GM15510 (cell line): Measurements from ENCODE around the gene CHERP.

ENCODE experiments used
- POLR2A ChIP-seq: IDR thresholded peaks from 3 replicates; pipeline ENCODE4 v1.6.1; 2011; ENCODE audit warnings: borderline replicate concordance; ENCODE audit not compliant: insufficient read length; ENCODE audit errors: extremely low read depth

The CHERP gene

GRCh38 chr19:16477311-16477710, 64.9 kb downstream of the CHERP start:
- no peak for TF ChIP-seq POLR2A

GRCh38 chr19:16476401-16476800, 65.8 kb downstream of the CHERP start:
- no peak for TF ChIP-seq POLR2A

GRCh38 chr19:16473875-16474392, 68.3 kb downstream of the CHERP start:
- TF ChIP-seq POLR2A = no peak

- TF ChIP-seq POLR2A = no peak
Observed at GRCh38 chr19:16472992-16473391, 69.2 kb downstream of the CHERP start.

GRCh38 chr19:16470911-16471811, 71.1 kb downstream of the CHERP start:
- no peak for TF ChIP-seq POLR2A

- no peak for TF ChIP-seq POLR2A
Observed at GRCh38 chr19:16470541-16470910, 71.7 kb downstream of the CHERP start.
